Dedifferentiated amniotic fluid mesenchymal stem cell (primary cell): ENCODE measurements around the gene CCDC134.
A peak's percentile ranks its signal among the peaks of the same experiment; 100 is the strongest.

Experiments used
- DNase-seq: peaks from one replicate; pipeline ENCODE4 v3.0.0-alpha.2; 2016; ENCODE audit errors: extremely low spot score

Gene CCDC134

DNA sequence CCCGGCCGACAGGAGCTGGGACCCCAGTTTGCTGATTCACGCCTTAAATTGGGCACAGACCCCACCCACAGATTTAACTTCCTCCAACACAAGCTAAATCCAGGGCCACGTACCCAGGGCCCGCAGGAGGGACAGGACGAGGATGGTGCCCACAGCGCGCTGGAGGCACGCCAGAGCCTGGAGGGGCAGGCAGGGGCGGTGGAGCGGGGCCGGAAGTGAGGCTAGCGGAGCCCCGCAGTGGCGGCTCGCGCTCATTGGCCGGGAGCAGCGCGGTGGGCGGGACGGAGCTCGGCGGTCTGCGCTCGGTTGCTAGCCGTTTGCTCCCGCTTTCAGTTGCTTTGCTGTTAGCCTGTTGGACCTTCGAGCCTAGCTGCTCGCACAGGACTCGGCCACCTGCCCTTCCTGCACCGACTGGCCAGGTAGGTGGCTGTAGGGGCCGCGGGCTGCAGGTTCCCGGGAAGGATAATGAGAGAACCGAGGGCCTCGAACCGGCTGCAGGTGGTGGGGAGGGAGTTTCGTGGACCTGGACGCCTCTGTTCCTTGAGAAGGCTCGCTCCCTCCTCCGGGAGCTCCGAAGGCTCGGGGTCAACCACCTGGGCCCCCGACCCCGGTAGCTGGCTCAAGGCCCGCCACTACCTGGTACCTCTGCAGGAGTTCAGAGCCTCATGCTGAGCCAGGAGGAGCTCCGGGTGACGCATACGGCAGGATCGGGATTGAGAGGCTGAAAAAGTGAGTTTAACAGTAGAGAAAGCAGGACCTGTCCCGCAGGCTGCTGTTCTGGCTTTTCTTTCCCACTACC is at the start of gene CCDC134:
CCDC134 (plus strand) TSS at position 332 of the 799 bp plus-strand sequence. CDS start 8,212 bp downstream, outside the sequence.
- peak; percentile 80 for DNase-seq

DNA sequence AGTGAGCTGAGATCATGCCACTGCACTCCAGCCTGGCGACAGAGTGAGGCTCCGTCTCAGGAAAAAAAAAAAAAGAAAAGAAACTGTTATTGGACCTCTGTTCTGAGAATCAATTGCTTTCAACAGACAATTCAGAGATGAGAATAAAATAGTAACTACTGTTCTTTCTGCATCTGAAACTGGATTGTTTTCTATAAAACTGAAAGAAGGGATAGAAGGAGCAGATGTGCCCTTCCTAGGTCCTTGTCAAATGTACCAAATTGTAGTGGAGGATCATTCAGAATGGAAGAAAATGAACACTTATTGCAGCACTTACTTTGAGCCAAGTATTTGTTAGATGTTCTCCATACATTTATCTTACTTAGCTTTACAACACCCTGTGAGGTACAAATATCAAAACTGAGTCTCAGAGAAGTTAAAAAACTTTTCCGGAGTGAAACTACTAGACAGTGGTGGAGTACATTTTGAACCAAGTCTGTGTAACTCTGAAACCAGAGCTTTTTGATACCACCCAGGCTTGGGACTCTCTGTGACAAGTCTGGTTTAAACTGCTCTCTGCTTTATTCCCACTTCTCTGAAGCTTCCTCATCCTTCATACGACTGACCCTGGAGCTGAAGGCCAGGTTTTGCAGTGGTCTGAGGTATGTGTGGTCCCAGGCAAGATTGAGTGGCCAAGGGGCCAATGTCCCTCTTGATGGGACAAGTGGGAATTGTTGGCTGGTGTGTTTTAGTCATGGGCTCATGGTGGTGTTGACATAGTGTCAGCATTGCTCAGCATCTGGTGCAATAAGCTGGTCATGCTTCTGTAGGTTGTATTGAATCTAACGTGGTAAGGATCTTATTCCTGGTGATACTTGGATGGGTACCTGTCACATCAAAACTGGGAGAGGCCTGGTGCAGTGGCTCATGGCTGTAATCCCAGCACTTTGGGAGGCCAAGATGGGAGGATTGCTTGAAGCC is 48.2 kb upstream of the CCDC134 start:
- no peak for DNase-seq

DNA sequence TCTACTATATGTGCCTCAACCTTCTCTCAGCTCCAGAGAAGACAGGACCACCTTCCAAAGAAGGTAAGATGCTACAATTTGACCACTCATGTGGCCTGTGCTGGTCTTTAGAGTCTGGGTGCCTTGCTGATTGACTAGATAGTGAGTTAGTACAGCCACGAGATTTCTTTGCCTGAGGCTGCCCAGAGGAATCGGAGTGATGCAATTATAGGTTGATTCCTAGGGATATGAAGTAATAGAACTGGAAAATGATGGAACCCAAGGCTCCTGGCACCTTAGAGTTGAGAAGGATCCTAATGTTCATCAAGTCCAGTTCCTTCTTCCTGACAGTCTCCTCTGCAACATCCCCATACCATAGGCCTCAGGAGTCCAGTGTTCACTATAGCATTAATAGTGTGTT is 46.5 kb upstream of the CCDC134 start:
- no peak for DNase-seq

DNA sequence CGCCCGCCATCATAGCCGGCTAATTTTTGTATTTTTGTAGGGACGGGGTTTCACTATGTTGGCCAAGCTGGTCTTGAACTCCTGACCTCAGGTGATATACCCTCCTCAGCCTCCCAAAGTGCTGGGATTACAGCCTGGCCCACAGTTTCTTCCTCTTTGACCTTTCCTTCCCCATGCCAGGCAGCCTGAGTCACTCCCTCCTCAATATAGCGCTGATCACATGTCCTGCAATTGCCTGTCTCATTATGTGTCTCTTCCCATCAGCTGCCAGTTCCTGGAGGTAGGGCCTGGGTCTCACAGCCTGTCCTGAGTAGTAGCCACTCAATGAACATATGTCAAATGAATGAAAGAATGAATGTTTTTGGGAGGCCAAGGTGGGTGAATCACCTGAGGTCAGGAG is 43.0 kb upstream of the CCDC134 start:
- no peak for DNase-seq

DNA sequence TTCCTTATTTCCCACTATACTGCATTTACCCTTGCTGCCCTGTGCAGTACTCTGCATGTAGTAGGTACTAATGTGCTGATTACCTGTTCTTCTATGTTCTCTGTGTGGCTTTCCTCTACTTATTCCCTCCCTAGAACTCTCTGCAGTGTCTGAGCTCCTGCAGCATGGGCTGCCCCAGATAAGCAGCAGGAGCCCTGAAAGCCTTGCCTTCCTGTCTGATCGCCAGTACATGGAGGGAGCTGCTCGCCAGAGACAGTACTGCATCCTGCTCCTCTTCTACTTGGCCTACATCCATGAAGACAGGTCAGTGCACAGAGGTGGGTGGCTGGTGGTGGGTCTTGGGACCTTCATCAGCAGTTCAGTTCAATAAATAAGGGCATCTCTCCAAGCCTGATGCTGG is 42.2 kb upstream of the CCDC134 start:
- DNase-seq: no peak

DNA sequence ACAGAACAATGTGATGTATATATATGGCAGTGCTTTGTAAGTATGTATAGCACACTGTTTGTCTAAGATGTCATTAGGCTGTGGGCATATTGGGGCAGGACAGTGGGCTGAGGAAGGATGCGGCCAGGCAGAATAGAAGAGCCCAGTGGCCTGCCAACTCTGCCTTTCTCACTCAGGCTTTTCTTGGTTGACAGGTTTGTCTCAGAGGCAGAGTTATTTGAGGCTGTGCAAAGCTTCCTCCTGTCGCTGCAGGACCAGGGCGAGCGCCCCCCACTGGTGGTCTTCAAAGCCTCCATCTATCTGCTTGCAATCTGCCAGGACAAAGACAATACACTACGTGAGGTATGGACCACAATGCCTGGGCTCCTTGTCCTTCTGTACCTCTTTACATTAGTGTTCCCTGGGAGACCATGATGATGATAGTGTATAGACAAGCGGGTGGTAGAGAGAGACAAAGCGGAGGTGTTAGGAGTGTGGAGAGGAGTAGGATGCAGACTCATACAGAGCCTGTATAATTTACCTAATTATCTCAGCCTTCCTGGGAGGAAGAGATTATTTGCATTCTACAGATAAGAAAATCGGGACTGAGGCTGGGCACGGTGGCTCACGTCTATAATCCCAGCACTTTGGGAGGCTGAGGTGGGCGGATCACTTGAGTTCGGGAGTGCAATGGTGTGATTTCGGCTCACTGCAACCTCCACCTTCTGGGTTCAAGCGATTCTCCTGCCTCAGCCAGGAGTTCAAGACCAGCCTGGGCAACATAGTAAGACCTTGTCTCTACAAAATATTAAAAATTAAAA is 37.3 kb upstream of the CCDC134 start:
- no peak for DNase-seq

DNA sequence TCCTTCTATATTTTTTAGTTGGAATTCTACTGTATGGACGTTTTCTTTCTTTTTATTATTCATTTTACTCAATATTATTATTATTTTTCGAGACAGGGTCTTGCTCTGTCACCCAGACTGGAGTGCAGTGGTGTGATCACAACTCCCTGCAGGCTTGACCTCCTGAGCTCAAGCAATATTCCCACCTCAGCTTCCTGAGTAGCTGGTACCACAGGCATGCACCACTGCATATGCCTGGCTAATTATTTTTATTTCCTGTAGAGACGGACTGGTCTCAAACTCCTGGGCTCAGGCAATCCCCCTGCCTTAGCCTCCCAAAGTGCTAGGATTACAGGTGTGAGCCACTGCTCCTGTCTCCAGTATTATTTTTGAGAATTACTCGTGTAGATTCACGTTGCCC is 34.0 kb upstream of the CCDC134 start:
- DNase-seq: no peak

DNA sequence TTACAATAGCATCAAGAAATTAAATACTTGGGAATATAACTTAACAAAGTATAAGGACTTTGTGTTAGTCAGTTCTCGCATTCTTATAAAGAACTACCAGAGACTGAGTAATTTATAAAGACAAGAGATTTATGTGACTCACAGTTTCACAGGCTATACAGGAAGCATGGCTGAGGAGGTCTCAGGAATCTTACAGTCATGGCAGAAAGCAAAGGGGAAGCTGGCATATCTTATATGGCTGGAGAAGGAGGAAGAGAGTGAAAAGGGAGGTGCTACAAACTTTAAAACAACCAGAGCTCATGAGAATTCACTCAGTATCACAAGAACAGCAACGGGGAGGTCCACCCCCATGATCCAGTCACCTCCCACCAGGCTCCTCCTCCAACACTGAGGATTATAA is 32.0 kb upstream of the CCDC134 start:
- no peak for DNase-seq

DNA sequence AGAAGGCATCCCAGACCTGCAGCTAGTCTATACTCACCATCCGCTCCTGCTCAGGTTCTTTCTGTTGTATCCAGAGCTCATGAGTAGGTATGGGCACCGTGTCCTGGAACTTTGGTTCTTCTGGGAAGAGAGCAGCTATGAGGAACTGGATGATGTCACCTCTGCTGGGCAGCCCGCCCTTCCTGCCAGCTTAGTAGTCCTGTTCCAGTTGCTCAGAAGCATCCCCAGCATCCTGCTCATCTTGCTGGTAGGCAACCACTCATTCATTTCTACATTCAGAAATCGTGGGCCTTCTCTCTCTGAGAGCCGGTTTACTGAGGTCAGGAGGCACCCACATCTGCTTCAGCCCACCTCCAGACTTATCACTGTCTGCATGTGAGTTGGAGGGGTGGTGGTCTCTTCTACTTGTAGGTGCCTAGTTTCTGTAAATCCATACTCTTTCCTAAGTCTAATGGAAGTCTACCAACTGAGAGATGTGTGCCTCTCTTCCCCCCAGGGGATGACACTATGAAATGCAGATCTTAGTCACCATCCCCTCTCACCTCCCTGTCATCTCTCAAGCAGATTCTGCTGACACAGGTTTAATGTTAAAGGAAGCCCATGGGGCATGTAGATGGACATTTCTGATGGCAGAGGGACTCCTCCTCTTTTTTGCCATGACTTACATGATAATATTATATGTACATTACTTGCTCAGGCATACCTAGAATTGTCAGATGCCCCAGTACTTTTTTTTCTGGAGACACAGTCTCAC is 29.6 kb upstream of the CCDC134 start:
- no peak for DNase-seq

DNA sequence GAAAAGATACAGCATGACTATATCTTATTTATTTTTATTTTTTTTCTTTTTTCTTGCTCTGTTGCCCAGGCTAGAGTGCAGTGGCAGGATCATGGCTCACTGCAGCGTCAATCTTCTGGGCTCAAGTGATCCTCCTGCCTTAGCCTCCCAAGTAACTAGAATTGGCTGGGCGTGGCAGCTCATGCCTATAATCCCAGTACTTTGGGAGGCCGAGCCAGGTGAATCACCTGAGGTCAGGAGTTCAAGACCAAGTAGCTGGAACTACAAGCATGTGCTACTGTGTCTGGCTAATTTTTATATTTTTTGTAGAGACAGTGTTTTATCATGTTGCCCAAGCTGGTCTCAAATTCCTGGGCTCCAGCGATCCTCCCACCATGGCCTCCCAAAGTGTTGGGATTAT is 28.3 kb upstream of the CCDC134 start:
- DNase-seq: no peak

DNA sequence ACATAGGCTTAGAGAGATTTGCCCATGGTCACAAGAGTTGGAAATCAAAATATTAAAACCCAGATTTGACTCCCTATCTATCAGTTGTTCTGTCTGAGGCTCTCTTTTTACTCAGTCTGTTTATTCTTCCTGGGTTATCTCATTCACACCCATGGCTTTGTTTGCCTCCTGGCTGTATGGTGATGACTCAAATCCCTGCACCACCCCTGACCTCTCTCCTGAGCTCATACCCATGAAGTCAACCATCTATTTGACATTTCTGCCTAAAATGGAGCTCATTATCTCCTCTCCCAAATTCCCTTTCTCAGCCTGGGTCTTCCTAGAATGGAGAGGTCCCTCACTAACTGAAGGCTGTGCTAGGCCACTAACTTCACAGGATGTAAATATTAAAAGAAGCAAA is 27.8 kb upstream of the CCDC134 start:
- DNase-seq: no peak

DNA sequence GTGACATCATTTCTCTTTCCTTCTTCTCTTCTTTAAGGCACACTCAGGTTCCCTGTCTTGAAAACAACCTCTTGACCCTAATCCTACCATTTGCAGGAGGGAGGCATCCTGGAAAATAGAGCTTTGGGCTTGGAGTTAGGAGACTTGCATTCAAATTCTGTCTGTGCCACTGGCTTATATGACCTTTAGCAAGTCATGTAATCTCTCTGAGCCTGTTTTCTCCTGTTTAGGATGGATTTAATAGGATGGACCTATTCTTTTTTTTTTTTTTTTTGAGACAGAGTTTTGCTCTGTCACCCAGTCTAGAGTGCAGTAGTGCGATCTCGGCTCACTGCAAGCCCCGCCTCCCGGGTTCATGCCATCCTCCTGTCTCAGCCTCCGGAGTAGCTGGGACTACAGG is 25.1 kb upstream of the CCDC134 start:
- no peak for DNase-seq

DNA sequence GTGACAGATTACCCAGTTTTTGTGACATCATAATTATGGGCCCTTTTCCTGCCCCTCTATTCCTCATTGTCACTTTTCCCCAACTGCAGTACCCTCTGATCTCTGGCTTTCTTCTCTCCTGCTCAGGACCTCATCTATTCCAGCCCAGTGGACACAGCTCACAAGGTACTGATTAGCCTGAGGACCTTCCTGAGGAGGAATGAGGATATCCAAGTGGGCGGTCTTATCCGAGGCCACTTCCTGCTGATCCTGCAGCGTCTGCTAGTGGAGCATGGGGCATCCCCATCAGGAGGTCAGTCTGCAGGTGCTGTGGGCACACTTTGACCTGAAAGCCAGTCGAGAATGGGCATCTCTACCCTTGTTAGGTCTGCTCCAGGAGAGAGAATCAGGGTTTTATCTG is 24.5 kb upstream of the CCDC134 start:
- no peak for DNase-seq

DNA sequence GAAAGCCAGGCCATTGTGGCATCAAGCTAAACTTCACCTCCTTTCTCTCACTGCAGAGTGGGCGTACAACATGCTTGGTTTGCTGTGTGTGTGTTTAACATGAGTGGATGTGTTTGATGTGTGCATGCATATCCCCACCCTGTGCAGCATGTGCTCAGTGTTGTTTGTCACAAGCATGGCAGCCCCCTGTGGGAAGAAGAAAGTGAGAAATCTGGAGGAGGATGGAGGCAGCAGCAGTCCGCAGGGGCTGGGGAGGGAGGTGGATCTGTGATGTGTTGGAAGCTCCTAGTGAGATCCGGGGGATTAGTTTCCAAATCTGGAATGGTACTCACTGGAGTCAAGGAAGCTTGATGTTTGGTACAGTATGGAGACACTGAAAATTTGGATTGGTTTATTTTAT is 24.1 kb upstream of the CCDC134 start:
- no peak for DNase-seq

DNA sequence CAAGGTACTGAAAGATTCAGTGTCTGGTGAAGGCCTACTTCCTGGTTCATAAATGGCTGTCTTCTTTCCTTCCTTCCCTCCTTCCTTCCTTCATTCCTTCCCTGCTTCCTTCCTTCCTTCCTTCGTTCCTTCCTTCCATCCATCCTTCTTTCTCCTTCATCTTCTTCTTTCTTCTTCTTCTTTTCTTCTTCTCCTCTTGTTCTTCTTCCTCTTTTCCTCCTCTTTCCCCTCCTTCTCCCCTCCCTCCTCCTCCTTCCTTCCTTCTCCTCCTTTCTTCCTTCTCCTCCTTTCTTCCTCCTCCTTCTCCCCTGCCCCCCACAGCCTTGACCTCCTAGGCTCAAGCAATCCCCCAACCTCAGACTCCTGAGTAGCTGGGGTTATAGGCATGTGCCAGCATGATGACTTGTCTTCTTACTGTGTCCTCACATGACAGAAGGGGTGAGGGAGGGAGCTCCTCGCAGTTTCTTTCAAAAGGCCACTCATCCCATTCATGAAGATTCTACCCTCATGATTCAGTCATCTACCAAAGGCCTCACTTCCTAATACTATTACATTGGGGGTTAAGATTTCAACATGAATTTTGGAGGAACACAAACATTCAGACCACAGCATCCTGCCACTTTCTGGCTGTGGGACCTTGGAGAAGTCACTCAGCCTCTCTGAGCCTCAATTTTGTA is 22.6 kb upstream of the CCDC134 start:
- DNase-seq: no peak

DNA sequence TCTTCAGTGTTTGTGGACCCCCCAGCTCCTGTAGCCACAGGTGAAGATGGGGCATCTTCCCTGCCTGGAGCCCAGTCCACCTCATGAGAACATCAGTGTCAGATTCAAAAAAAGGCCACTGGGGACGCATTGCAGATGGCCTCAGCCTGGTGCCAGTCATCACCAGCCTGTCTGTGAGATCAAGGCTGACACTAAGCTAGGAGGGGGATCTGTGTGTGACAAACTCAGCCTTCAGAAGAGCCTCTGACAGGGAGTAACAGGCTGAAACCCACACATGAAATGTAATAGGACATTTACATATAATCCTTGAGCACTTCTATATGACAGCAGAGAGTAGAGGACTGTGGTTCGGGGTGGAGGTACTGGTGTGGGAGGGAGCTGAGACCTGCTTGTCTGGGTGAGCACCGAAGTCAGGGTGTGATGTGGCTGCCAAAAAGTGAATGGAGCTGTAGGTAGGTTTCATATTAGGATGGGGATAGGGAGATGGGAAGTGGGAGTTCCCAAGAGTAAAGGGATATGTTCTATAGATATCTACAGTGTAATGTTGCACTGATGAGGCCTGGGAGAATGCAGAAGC is 20.5 kb upstream of the CCDC134 start:
- DNase-seq: no peak

DNA sequence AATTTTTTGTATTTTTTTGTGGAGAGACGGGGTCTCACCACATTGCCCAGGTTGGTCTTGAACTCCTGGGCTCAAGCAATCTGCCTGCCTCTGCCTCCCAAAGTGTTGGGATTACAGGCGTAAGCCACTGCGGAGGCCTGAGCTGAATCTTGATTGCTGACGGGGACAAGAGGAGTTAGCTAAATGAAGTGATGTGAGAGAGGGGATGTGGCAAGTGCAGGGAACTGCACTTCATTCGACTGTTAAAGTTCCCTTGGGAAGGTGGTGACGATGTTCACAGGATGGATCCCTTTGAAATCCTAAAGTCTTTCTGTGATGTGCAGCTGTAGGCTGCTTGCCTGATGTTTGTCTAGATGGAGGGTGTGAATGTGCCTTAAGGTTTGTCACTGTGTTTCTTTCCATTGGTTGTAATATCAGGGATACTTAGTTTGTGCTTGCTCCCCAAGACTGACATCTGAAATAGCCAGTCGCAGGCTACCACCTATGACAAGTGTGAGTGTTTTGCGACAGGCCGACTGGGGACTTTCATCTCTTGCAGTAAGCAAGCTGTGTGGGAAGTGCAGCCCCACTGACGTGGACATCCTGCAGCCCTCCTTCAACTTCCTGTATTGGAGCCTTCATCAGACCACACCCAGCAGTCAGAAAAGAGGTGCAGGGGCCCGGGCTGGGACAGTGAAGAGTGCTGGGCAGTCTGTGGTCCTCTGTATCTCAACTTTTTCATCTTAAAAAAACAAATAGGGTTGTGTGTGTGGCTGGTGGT is 19.6 kb upstream of the CCDC134 start:
- no peak for DNase-seq

DNA sequence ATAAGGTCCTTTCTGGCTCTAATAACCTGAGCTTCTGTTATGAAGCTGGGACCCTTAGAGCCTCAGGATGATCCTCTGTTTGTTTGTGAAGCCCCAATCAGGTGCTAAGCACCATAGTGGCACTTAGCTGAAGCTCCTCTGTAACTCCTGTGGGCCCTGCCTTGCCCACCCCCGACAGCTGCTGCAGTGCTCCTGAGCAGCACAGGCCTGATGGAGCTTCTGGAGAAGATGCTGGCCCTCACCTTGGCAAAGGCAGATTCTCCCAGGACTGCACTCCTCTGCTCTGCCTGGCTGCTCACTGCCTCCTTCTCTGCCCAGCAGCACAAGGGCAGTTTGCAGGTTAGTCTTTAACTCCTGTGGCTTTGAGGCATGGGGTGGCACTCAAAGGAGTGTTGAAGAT is 19.0 kb upstream of the CCDC134 start:
- no peak for DNase-seq

DNA sequence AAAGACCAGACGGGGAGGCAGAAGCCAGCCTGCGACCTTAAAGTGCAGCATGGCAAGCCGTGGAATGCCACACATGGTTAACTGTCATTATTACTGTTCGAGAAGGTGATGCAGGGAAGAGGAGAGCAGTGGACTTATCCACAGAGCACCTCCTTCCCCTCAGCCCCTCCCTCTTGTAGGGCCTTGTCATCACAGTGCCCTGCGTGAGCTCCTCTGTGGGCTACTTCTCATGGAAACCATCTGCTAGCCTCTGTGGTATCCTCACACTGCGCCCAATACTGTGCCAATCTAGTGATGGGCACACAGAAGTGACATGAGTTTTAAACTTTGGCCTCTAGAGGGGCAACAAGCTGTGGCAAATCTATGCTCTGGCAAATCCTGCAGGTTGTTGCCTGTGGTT is 18.2 kb upstream of the CCDC134 start:
- DNase-seq: no peak

DNA sequence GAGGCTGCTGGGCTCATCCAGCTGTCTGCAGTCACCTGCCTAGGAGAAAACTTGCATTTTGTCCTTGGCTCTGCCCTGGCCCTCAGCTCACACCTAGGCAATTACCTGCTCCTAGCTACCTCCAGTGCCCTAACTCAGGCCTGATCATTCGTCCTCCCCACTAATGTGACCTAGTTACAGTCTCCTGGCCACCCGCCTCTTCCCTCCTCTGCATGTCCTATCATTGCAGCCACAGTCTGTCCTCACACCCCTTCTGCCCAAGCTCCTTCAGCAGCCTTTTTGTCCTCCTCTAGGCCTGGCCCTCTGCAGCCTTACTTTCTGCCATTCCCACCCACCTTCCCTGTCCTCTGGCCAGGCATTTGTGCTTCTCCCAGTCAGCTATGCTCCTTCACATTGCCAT is 17.7 kb upstream of the CCDC134 start:
- no peak for DNase-seq
